Measurements from ENCODE around the gene DCAF17. TPM values are rescaled to one million over a fixed set of nuclear protein-coding genes. Genes with fewer than 3 reads are reported as not detected.

DCAF17 gene
- total RNA-seq, 2 donors from 2014 or later = 17.3 to 17.5 TPM

GRCh38 chr2:171531836-171532450 is 97.9 kb downstream of the DCAF17 start:
- Mint-ChIP-seq H3K27ac (no peak overlapping the region), H3K36me3 (ENCODE audit: low read depth) (no peaks in the 10 kb centered on the region), H3K4me3 (no peak overlapping the region), H3K27me3 (peaks cover 42% of the 10 kb centered on the region), H3K4me1 (no peaks in the 10 kb centered on the region)
- no peak for ATAC-seq
- no peak for DNase-seq
- no peaks in the 10 kb centered on the region for H3K9me3 ChIP-seq (ENCODE audit: control insufficient read depth, low read length, poor library complexity, severe bottlenecking)

- Mint-ChIP-seq H3K27ac (no peak overlapping the region), H3K36me3 (ENCODE audit: low read depth) (no peaks in the 10 kb centered on the region), H3K27me3 (peaks cover 45% of the 10 kb centered on the region), H3K4me3 (no peak overlapping the region), H3K4me1 (no peaks in the 10 kb centered on the region)
- DNase-seq (no peak), ATAC-seq (no peak)
- H3K9me3 ChIP-seq (ENCODE audit: control insufficient read depth, low read length, poor library complexity, severe bottlenecking) = no peaks in the 10 kb centered on the region
Measured at GRCh38 chr2:171533331-171533730, 99.3 kb downstream of the DCAF17 start.

Other genes starting within 250 kb of the DCAF17 start
- 10 to 100 TPM; 18.5 to 23.3 TPM for gene METTL8, start 236 bp upstream of the DCAF17 start, total RNA-seq
- gene CYBRD1, start 88.2 kb downstream of the DCAF17 start, total RNA-seq = 1 to 10 TPM in 1 of 2 donors, under 1 TPM in 1; 0.44 to 1.3 TPM

Data from T-helper 17 cell (primary cell).